H9 (cell line): ENCODE data around the gene RABL6. TPM values are rescaled to one million over a fixed set of nuclear protein-coding genes. Genes with fewer than 3 reads are reported as not detected.

ENCODE experiments used
- DNase-seq: peaks from one replicate; pipeline ENCODE4 v3.0.0-alpha.2; 2017
- H2AFZ ChIP-seq: one replicate; pipeline ENCODE4 v1.6.1; 2013; ENCODE audit warnings: mild to moderate bottlenecking, low read length, control low read depth, moderate library complexity
- H2AK5ac ChIP-seq: 2 replicates; pipeline ENCODE4 v1.6.1; 2013; ENCODE audit warnings: low read length, control low read depth, mixed read lengths; ENCODE audit not compliant: insufficient read length
- H2BK120ac ChIP-seq: one replicate; pipeline ENCODE4 v1.6.1; 2013; ENCODE audit warnings: low read depth, mild to moderate bottlenecking, low read length, control low read depth, inconsistent platforms; ENCODE audit not compliant: poor library complexity, severe bottlenecking
- H2BK12ac ChIP-seq: 2 replicates; pipeline ENCODE4 v1.6.1; 2013; ENCODE audit warnings: low read length, control low read depth, mixed read lengths, low read depth; ENCODE audit not compliant: insufficient read length
- H2BK15ac ChIP-seq: 2 replicates; pipeline ENCODE4 v1.6.1; 2013; ENCODE audit warnings: low read depth, low read length, control low read depth
- H2BK20ac ChIP-seq: one replicate; pipeline ENCODE4 v1.6.1; 2013; ENCODE audit warnings: low read depth, mild to moderate bottlenecking, low read length, control low read depth, inconsistent platforms; ENCODE audit not compliant: poor library complexity, severe bottlenecking
- H2BK5ac ChIP-seq: 2 replicates; pipeline ENCODE4 v1.6.1; 2013; ENCODE audit warnings: low read length, control low read depth, mixed read lengths; ENCODE audit not compliant: insufficient read length
- H3K14ac ChIP-seq: 2 replicates; pipeline ENCODE4 v1.6.1; 2013; ENCODE audit warnings: low read length, control low read depth; ENCODE audit not compliant: insufficient read depth
- H3K18ac ChIP-seq: 2 replicates; pipeline ENCODE4 v1.6.1; 2013; ENCODE audit warnings: low read depth, mild to moderate bottlenecking, mixed read lengths, low read length, control low read depth; ENCODE audit not compliant: insufficient read length
- H3K23ac ChIP-seq: 2 replicates; pipeline ENCODE4 v1.6.1; 2013; ENCODE audit warnings: low read length, control low read depth, mixed read lengths, low read depth; ENCODE audit not compliant: insufficient read length
- H3K23me2 ChIP-seq: 2 replicates; pipeline ENCODE4 v1.6.1; 2013; ENCODE audit warnings: low read depth, mild to moderate bottlenecking, mixed read lengths, low read length, control low read depth; ENCODE audit not compliant: insufficient read length, poor library complexity, severe bottlenecking
- H3K27ac ChIP-seq: 2 replicates; pipeline ENCODE4 v1.5.1; 2013; ENCODE audit warnings: low read length, control low read depth, mixed read lengths, low read depth; ENCODE audit not compliant: insufficient read length
- H3K27me3 ChIP-seq: 2 replicates; pipeline ENCODE4 v1.6.1; 2013; ENCODE audit warnings: low read length, control low read depth, inconsistent platforms; ENCODE audit not compliant: insufficient read depth
- H3K4ac ChIP-seq: 2 replicates; pipeline ENCODE4 v1.6.1; 2013; ENCODE audit warnings: low read depth, mild to moderate bottlenecking, control low read depth, inconsistent platforms, low read length, moderate library complexity
- H3K4me1 ChIP-seq: 2 replicates; pipeline ENCODE4 v1.6.1; 2013; ENCODE audit warnings: low read length, control low read depth, inconsistent platforms; ENCODE audit not compliant: insufficient read depth
- H3K4me2 ChIP-seq: 2 replicates; pipeline ENCODE4 v1.6.1; 2013; ENCODE audit warnings: low read length, control low read depth, mixed read lengths; ENCODE audit not compliant: insufficient read length, insufficient read depth
- H3K56ac ChIP-seq: 2 replicates; pipeline ENCODE4 v1.6.1; 2013; ENCODE audit warnings: low read depth, mild to moderate bottlenecking, mixed read lengths, low read length, control low read depth; ENCODE audit not compliant: insufficient read length
- H3K79me1 ChIP-seq: 2 replicates; pipeline ENCODE4 v1.6.1; 2013; ENCODE audit warnings: low read depth, mild to moderate bottlenecking, moderate library complexity, low read length, control low read depth, inconsistent platforms; ENCODE audit not compliant: insufficient read depth, poor library complexity, severe bottlenecking
- H3K79me2 ChIP-seq: 2 replicates; pipeline ENCODE4 v1.6.1; 2013; ENCODE audit warnings: low read length, control low read depth, inconsistent platforms; ENCODE audit not compliant: insufficient read depth
- H3K9ac ChIP-seq: 2 replicates; pipeline ENCODE4 v1.6.1; 2013; ENCODE audit warnings: low read length, control low read depth, mixed read lengths; ENCODE audit not compliant: insufficient read length; ENCODE audit errors: extremely low read depth
- H3K9me3 ChIP-seq: one replicate; pipeline ENCODE4 v1.6.1; 2013; ENCODE audit warnings: low read depth, low read length, inconsistent platforms; ENCODE audit not compliant: control insufficient read depth
- H3T11ph ChIP-seq: one replicate; pipeline ENCODE4 v1.6.1; 2013; ENCODE audit warnings: mild to moderate bottlenecking, low read length, control low read depth, inconsistent platforms
- H4K20me1 ChIP-seq: one replicate; pipeline ENCODE4 v1.6.1; 2013; ENCODE audit not compliant: control insufficient read depth, insufficient read length, insufficient read depth
- H4K5ac ChIP-seq: 2 replicates; pipeline ENCODE4 v1.6.1; 2013; ENCODE audit warnings: low read depth, mild to moderate bottlenecking, mixed read lengths, low read length, control low read depth; ENCODE audit not compliant: insufficient read length
- H4K8ac ChIP-seq: replicated peaks from 2 replicates; pipeline ENCODE4 v1.6.1; 2013; ENCODE audit warnings: low read length, control low read depth, mixed read lengths, low read depth; ENCODE audit not compliant: insufficient read length
- H4K91ac ChIP-seq: 2 replicates; pipeline ENCODE4 v1.6.1; 2013; ENCODE audit warnings: low read depth, mild to moderate bottlenecking, moderate library complexity, mixed read lengths, low read length, control low read depth; ENCODE audit not compliant: insufficient read length
- H3K27ac Mint-ChIP-seq, 3 experiments: 2 replicates in 2 of 3; 3 replicates in 1 of 3; pipeline ENCODE4 v1.8.0; 2020 to 2021; ENCODE audit warnings: mixed read lengths in 3 of 3, mild to moderate bottlenecking in 1 of 3, moderate library complexity in 1 of 3
- H3K27me3 Mint-ChIP-seq: 2 replicates; pipeline ENCODE4 v1.8.0; 2021; ENCODE audit warnings: low read depth, mild to moderate bottlenecking, moderate library complexity, mixed read lengths
- H3K36me3 Mint-ChIP-seq, 3 experiments: 2 replicates in 2 of 3; 3 replicates in 1 of 3; pipeline ENCODE4 v1.8.0; 2020 to 2021; ENCODE audit warnings: low read depth in 3 of 3, mixed read lengths in 3 of 3; ENCODE audit not compliant: insufficient read depth in 1 of 3
- H3K4me1 Mint-ChIP-seq, 2 experiments: 2 replicates each; pipeline ENCODE4 v1.8.0; 2020; ENCODE audit warnings: mixed read lengths in 2 of 2
- H3K4me3 Mint-ChIP-seq, 2 experiments: 2 replicates in 1 of 2; 3 replicates in 1 of 2; pipeline ENCODE4 v1.8.0; 2020 to 2021; ENCODE audit warnings: mild to moderate bottlenecking in 2 of 2, mixed read lengths in 2 of 2, moderate library complexity in 1 of 2
- H3K9me3 Mint-ChIP-seq, 2 experiments: 2 replicates in 1 of 2; 3 replicates in 1 of 2; pipeline ENCODE4 v1.8.0; 2020; ENCODE audit warnings: mild to moderate bottlenecking in 2 of 2, mixed read lengths in 2 of 2, moderate library complexity in 1 of 2
- CTCF ChIP-seq: fragments of 200-600 bp; sonication (generic); conservative IDR thresholded peaks from 3 replicates; pipeline ENCODE4 v1.8.0; 2021; ENCODE audit warnings: antibody characterized with exemption, mild to moderate bottlenecking
- WGBS: extraction: QIAGEN DNeasy Blood & Tissue Kit; methylation state at CpG from one replicate; pipeline ENCODE4 v1.1.7; 2013; ENCODE audit warnings: missing lambda C conversion rate, low lambda C conversion rate, mixed read lengths; ENCODE audit not compliant: insufficient read length; ENCODE audit errors: extremely low coverage; 5-methylcytosine and 5-hydroxymethylcytosine counted together
- total RNA-seq: library from RNA; stranded (reverse); gene quantifications from 2 replicates; pipeline ENCODE4 v1.2.1, GENCODE V29; 2021

RABL6 gene
- total RNA-seq, 1 experiment from 2014 or later: 108 TPM

GRCh38 chr9:136776947-136777346 lies 30.8 kb upstream of the RABL6 start:
- H3T11ph ChIP-seq: no peak overlapping the region
- no peak overlapping the region for H3K23ac ChIP-seq
- no peak overlapping the region for H3K56ac ChIP-seq
- WGBS: no CpG with 5 or more reads among the region's 7 CpGs
- no peak overlapping the region for H3K4ac ChIP-seq
- H2BK12ac ChIP-seq: no peak overlapping the region
- no peak overlapping the region for H3K27ac ChIP-seq
- DNase-seq: no peak
- no peaks in the 10 kb centered on the region for H4K20me1 ChIP-seq
- H2BK20ac ChIP-seq: no peak overlapping the region
- no peaks in the 10 kb centered on the region for H3K79me1 ChIP-seq
- Mint-ChIP-seq H3K4me1 (peaks cover 0 to 3% of the 10 kb centered on the region in 2 experiments; a peak in 3 of 4 replicates), H3K9me3 (peaks cover 24 to 26% of the 10 kb centered on the region in 2 experiments), H3K36me3 (peaks cover 7 to 11% (median 11%) of the 10 kb centered on the region in 3 experiments), H3K27me3 (peaks cover 62% of the 10 kb centered on the region), H3K4me3 (no peak overlapping the region), H3K27ac (no peak overlapping the region)
- no peak overlapping the region for H2BK120ac ChIP-seq
- H3K4me2 ChIP-seq: no peak overlapping the region
- no peak overlapping the region for H2AFZ ChIP-seq
- no peak overlapping the region for H4K8ac ChIP-seq
- TF ChIP-seq CTCF: no peak
- no peak overlapping the region for H2AK5ac ChIP-seq
- no peaks in the 10 kb centered on the region for H3K79me2 ChIP-seq
- no peak overlapping the region for H3K9ac ChIP-seq
- no peak overlapping the region for H4K5ac ChIP-seq
- H2BK15ac ChIP-seq: no peak overlapping the region
- H3K23me2 ChIP-seq: no peaks in the 10 kb centered on the region
- H3K27me3 ChIP-seq: no peaks in the 10 kb centered on the region; the same call in 1 of the 2 replicates
- no peak overlapping the region for H3K18ac ChIP-seq
- no peaks in the 10 kb centered on the region for H3K9me3 ChIP-seq
- no peak overlapping the region for H4K91ac ChIP-seq
- H3K14ac ChIP-seq: no peak overlapping the region
- no peaks in the 10 kb centered on the region for H3K4me1 ChIP-seq
- H2BK5ac ChIP-seq: no peak overlapping the region
